Measurements from ENCODE around the gene PDCD2L.

Gene PDCD2L

GRCh38 chr19:34418300-34418699, 14.1 kb downstream of the PDCD2L start:
- H3K27ac ChIP-seq, result no peak overlapping the region
- no peak for TF ChIP-seq CTCF (IDR thresholded peaks at IDR 0.05)
- TF ChIP-seq ZFX (IDR thresholded peaks at IDR 0.05; ENCODE audit: borderline replicate concordance), result no peak

- TF ChIP-seq ZFX (IDR thresholded peaks at IDR 0.05; ENCODE audit: borderline replicate concordance), result no peak
- TF ChIP-seq CTCF (IDR thresholded peaks at IDR 0.05), result no peak
- no peak overlapping the region for H3K27ac ChIP-seq
Measured at GRCh38 chr19:34426096-34426661, 22.0 kb downstream of the PDCD2L start.

- H3K27ac ChIP-seq, result peak overlapping the region; percentile 81
- TF ChIP-seq ZFX (IDR thresholded peaks at IDR 0.05; ENCODE audit: borderline replicate concordance), result no peak
- TF ChIP-seq CTCF (IDR thresholded peaks at IDR 0.05), result peak; percentile 12; the same call in 1 of the 2 replicates
Measured at GRCh38 chr19:34428549-34429285, 24.5 kb downstream of the PDCD2L start.

GRCh38 chr19:34429553-34429952, 25.4 kb downstream of the PDCD2L start:
- TF ChIP-seq ZFX (IDR thresholded peaks at IDR 0.05; ENCODE audit: borderline replicate concordance) (no peak), CTCF (IDR thresholded peaks at IDR 0.05) (no peak)
- no peak overlapping the region for H3K27ac ChIP-seq

GRCh38 chr19:34430738-34431625, 26.8 kb downstream of the PDCD2L start:
- no peak overlapping the region for H3K27ac ChIP-seq
- no peak for TF ChIP-seq ZFX (IDR thresholded peaks at IDR 0.05; ENCODE audit: borderline replicate concordance)
- TF ChIP-seq CTCF (IDR thresholded peaks at IDR 0.05), result peak; percentile 66

GRCh38 chr19:34431681-34432402, 27.6 kb downstream of the PDCD2L start:
- H3K27ac ChIP-seq, result no peak overlapping the region
- TF ChIP-seq ZFX (IDR thresholded peaks at IDR 0.05; ENCODE audit: borderline replicate concordance) (no peak), CTCF (IDR thresholded peaks at IDR 0.05) (no peak)

Data from 22Rv1 (cell line).